MM.1S (cell line): ENCODE data around the gene FAM200B.
A peak's percentile ranks its signal among the peaks of the same experiment; 100 is the strongest.

ENCODE experiments used
- DNase-seq: peaks from one replicate; pipeline ENCODE4 v3.0.0-alpha.2; 2015
- H2AFZ ChIP-seq: fragments of 300-600 bp; sonication (generic); 2 replicates; pipeline ENCODE4 v1.6.0; 2016; ENCODE audit warnings: antibody characterized with exemption, low read length
- H3F3A ChIP-seq: fragments of 300-600 bp; sonication (generic); 2 replicates; pipeline ENCODE4 v1.6.1; 2016; ENCODE audit warnings: mild to moderate bottlenecking, antibody characterized with exemption, low read length, moderate library complexity, mixed read lengths; ENCODE audit not compliant: insufficient read depth
- H3K27ac ChIP-seq: fragments of 300-600 bp; sonication (generic); 2 replicates; pipeline ENCODE4 v1.5.1; 2016; ENCODE audit warnings: mild to moderate bottlenecking, low read length
- H3K27me3 ChIP-seq: fragments of 300-600 bp; sonication (generic); replicated peaks from 2 replicates; pipeline ENCODE4 v1.6.0; 2016; ENCODE audit warnings: low read length; ENCODE audit not compliant: insufficient read depth
- H3K36me3 ChIP-seq: fragments of 300-600 bp; sonication (generic); replicated peaks from 2 replicates; pipeline ENCODE4 v1.6.1; 2016; ENCODE audit warnings: mild to moderate bottlenecking, low read length, mixed read lengths; ENCODE audit not compliant: insufficient read depth
- H3K4me1 ChIP-seq: fragments of 300-600 bp; sonication (generic); 2 replicates; pipeline ENCODE4 v1.6.1; 2016; ENCODE audit warnings: low read length, mixed read lengths
- H3K4me2 ChIP-seq: fragments of 300-600 bp; sonication (generic); 2 replicates; pipeline ENCODE4 v1.6.0; 2016; ENCODE audit warnings: low read depth, low read length
- H3K4me3 ChIP-seq: fragments of 300-600 bp; sonication (generic); 2 replicates; pipeline ENCODE4 v1.5.1; 2016; ENCODE audit warnings: low read length, mixed read lengths
- H3K79me2 ChIP-seq: fragments of 300-600 bp; sonication (generic); 2 replicates; pipeline ENCODE4 v1.6.1; 2016; ENCODE audit warnings: mixed run types, low read length, mixed read lengths
- H3K9ac ChIP-seq: fragments of 300-600 bp; sonication (generic); 2 replicates; pipeline ENCODE4 v1.6.1; 2016; ENCODE audit warnings: low read length, mixed read lengths
- H3K9me2 ChIP-seq: fragments of 300-600 bp; sonication (generic); replicated peaks from 2 replicates; pipeline ENCODE4 v1.6.1; 2016; ENCODE audit warnings: mild to moderate bottlenecking, low read length, mixed read lengths; ENCODE audit not compliant: insufficient read depth
- H3K9me3 ChIP-seq: fragments of 300-600 bp; sonication (generic); replicated peaks from 2 replicates; pipeline ENCODE4 v1.6.1; 2016; ENCODE audit warnings: mild to moderate bottlenecking, low read length, mixed read lengths; ENCODE audit not compliant: insufficient read depth
- H4K20me1 ChIP-seq: fragments of 300-600 bp; sonication (generic); 2 replicates; pipeline ENCODE4 v1.6.1; 2016; ENCODE audit warnings: mild to moderate bottlenecking, low read length, moderate library complexity, mixed read lengths; ENCODE audit not compliant: insufficient read depth
- CTCF ChIP-seq: fragments of 300-600 bp; sonication (generic); IDR thresholded peaks from 2 replicates; pipeline ENCODE4 v1.5.1; 2016; ENCODE audit warnings: antibody characterized with exemption, low read length, mixed read lengths
- EZH2 ChIP-seq: fragments of 300-600 bp; sonication (generic); optimal IDR thresholded peaks from 2 replicates; pipeline ENCODE3; 2017; ENCODE audit warnings: low read depth, mild to moderate bottlenecking, antibody characterized with exemption, low read length, mixed read lengths
- EZH2phosphoT487 ChIP-seq: fragments of 300-600 bp; sonication (generic); IDR thresholded peaks from 2 replicates; pipeline ENCODE4 v1.6.1; 2018; ENCODE audit warnings: antibody characterized with exemption, low read length

Gene FAM200B

GRCh38 chr4:15695729-15696128, 14.1 kb downstream of the FAM200B start:
- Histone ChIP-seq H2AFZ (no peak overlapping the region), H3F3A (no peaks in the 10 kb centered on the region), H3K27ac (no peak overlapping the region), H3K9me2 (no peaks in the 10 kb centered on the region), H4K20me1 (no peaks in the 10 kb centered on the region), H3K79me2 (no peaks in the 10 kb centered on the region), H3K4me3 (no peak overlapping the region), H3K9me3 (no peaks in the 10 kb centered on the region), H3K27me3 (no peaks in the 10 kb centered on the region), H3K4me1 (no peaks in the 10 kb centered on the region), H3K4me2 (no peak overlapping the region), H3K36me3 (no peaks in the 10 kb centered on the region), H3K9ac (no peak overlapping the region)
- no peak for DNase-seq
- TF ChIP-seq EZH2 = no peak
- TF ChIP-seq EZH2phosphoT487 = no peak
- TF ChIP-seq CTCF = no peak

GRCh38 chr4:15696866-15697265, 15.2 kb downstream of the FAM200B start:
- Histone ChIP-seq H3K4me1 (no peaks in the 10 kb centered on the region), H3K27ac (no peak overlapping the region), H3K27me3 (no peaks in the 10 kb centered on the region), H3K9ac (no peak overlapping the region), H3F3A (no peaks in the 10 kb centered on the region), H4K20me1 (no peaks in the 10 kb centered on the region), H3K4me3 (no peak overlapping the region), H3K9me3 (no peaks in the 10 kb centered on the region), H2AFZ (no peak overlapping the region), H3K9me2 (no peaks in the 10 kb centered on the region), H3K36me3 (no peaks in the 10 kb centered on the region), H3K79me2 (no peaks in the 10 kb centered on the region), H3K4me2 (no peak overlapping the region)
- no peak for DNase-seq
- TF ChIP-seq CTCF (no peak), EZH2phosphoT487 (no peak), EZH2 (no peak)

- no peak within 1 kb of the TSS for H3K4me3 ChIP-seq
- H3K4me1 ChIP-seq = no peaks in the 10 kb centered on the region
- H4K20me1 ChIP-seq = no peaks in the 10 kb centered on the region
- no peaks in the 10 kb centered on the region for H3K79me2 ChIP-seq
- H3K9me2 ChIP-seq = no peaks in the 10 kb centered on the region
- DNase-seq = no peak
- peak within 1 kb of the TSS; percentile 16; the same call in 1 of the 2 replicates for H2AFZ ChIP-seq
- H3K4me2 ChIP-seq = peak within 1 kb of the TSS; percentile 24; the same call in 1 of the 2 replicates
- no peaks in the 10 kb centered on the region for H3F3A ChIP-seq
- no peak within 1 kb of the TSS for H3K27ac ChIP-seq
- TF ChIP-seq CTCF (no peak), EZH2phosphoT487 (no peak), EZH2 (no peak)
- no peaks in the 10 kb centered on the region for H3K9me3 ChIP-seq
- no peaks in the 10 kb centered on the region for H3K27me3 ChIP-seq
- no peaks in the 10 kb centered on the region for H3K36me3 ChIP-seq
- H3K9ac ChIP-seq = no peak within 1 kb of the TSS
Observed at GRCh38 chr4:15702941-15703403, 21.3 kb downstream of the FAM200B start, which contains the start of gene BST1. Gene BST1, plus strand, starts transcription at chr4:15703065. Its CDS starts 80 bp downstream, at chr4:15703145.
